ENCODE measurements around the gene NRP1. TPM values are rescaled to one million over a fixed set of nuclear protein-coding genes. Genes with fewer than 3 reads are reported as not detected.

NRP1 gene
- polyA plus RNA-seq, 3 donors: 1.1 to 1.7 (median 1.3) TPM

- no peaks in the 10 kb centered on the region for H3K36me3 Mint-ChIP-seq
- no peak overlapping the region for H3K27ac Mint-ChIP-seq
- no peaks in the 10 kb centered on the region for H3K36me3 ChIP-seq (replicated peaks in 1 of 2; ENCODE audit: control insufficient read depth in 1 of 2, insufficient read depth in 2 of 2, low read length in 2 of 2)
- H3K27me3 ChIP-seq (ENCODE audit: control insufficient read depth in 2 of 2, insufficient read depth in 2 of 2, low read length in 2 of 2): peaks cover 0 to 2% of the 10 kb centered on the region in 2 donors
- peaks cover 2 to 14% (median 10%) of the 10 kb centered on the region in 3 donors for H3K27me3 Mint-ChIP-seq (ENCODE audit: low read depth in 3 of 3)
- H3K4me1 Mint-ChIP-seq: no peaks in the 10 kb centered on the region
- no peaks in the 10 kb centered on the region for H3K79me2 ChIP-seq (ENCODE audit: insufficient read depth, low read length)
- no peak overlapping the region for H3K4me2 ChIP-seq (replicated peaks; ENCODE audit: extremely low read depth, low read length, poor library complexity, severe bottlenecking)
- TF ChIP-seq CTCF (IDR thresholded peaks at IDR 0.05): no peak
- no CpG with 5 or more reads among the region's 4 CpGs for WGBS (ENCODE audit: insufficient coverage)
- H3K9ac ChIP-seq (ENCODE audit: insufficient read depth, low read length, poor library complexity, severe bottlenecking): no peak overlapping the region
- peaks cover 0 to 3% (median 0%) of the 10 kb centered on the region in 7 donors for H3K9me3 Mint-ChIP-seq
- intact Hi-C loops (cut with micrococcal nuclease): no loop called here
- no peaks in the 10 kb centered on the region for H3K9me3 ChIP-seq (replicated peaks in 1 of 2; ENCODE audit: control insufficient read depth in 1 of 2, insufficient read depth in 1 of 2, low read length in 2 of 2)
- no peak overlapping the region for H3K4me3 ChIP-seq (replicated peaks in 1 of 3; ENCODE audit: low read depth in 2 of 3, low read length in 3 of 3)
- no peak for DNase-seq
- no peak overlapping the region for H3K4me3 Mint-ChIP-seq
- H4K20me1 ChIP-seq (ENCODE audit: insufficient read depth, low read length): no peaks in the 10 kb centered on the region
- no peak overlapping the region for H2AFZ ChIP-seq (ENCODE audit: insufficient read depth, low read depth, low read length, poor library complexity, severe bottlenecking)
- no peak overlapping the region for H3K27ac ChIP-seq (ENCODE audit: low read depth in 1 of 2, low read length in 2 of 2)
- H3K4me1 ChIP-seq (ENCODE audit: control insufficient read depth in 1 of 2, insufficient read depth in 2 of 2, low read length in 2 of 2): no peaks in the 10 kb centered on the region
These were observed 71.0 kb downstream of the NRP1 start for GRCh38 chr10:33263453-33263852.

GRCh38 chr10:33262871-33263270 is 71.6 kb downstream of the NRP1 start:
- no peak for DNase-seq
- Histone ChIP-seq H3K4me3 (replicated peaks in 1 of 3; ENCODE audit: low read depth in 2 of 3, low read length in 3 of 3) (no peak overlapping the region), H3K27ac (ENCODE audit: low read depth in 1 of 2, low read length in 2 of 2) (no peak overlapping the region), H4K20me1 (ENCODE audit: insufficient read depth, low read length) (no peaks in the 10 kb centered on the region), H3K9ac (ENCODE audit: insufficient read depth, low read length, poor library complexity, severe bottlenecking) (no peak overlapping the region), H2AFZ (ENCODE audit: insufficient read depth, low read depth, low read length, poor library complexity, severe bottlenecking) (no peak overlapping the region), H3K79me2 (ENCODE audit: insufficient read depth, low read length) (no peaks in the 10 kb centered on the region), H3K4me2 (replicated peaks; ENCODE audit: extremely low read depth, low read length, poor library complexity, severe bottlenecking) (no peak overlapping the region), H3K27me3 (ENCODE audit: control insufficient read depth in 2 of 2, insufficient read depth in 2 of 2, low read length in 2 of 2) (peaks cover 0 to 2% of the 10 kb centered on the region in 2 donors), H3K4me1 (ENCODE audit: control insufficient read depth in 1 of 2, insufficient read depth in 2 of 2, low read length in 2 of 2) (no peaks in the 10 kb centered on the region), H3K36me3 (replicated peaks in 1 of 2; ENCODE audit: control insufficient read depth in 1 of 2, insufficient read depth in 2 of 2, low read length in 2 of 2) (no peaks in the 10 kb centered on the region), H3K9me3 (replicated peaks in 1 of 2; ENCODE audit: control insufficient read depth in 1 of 2, insufficient read depth in 1 of 2, low read length in 2 of 2) (no peaks in the 10 kb centered on the region)
- intact Hi-C loops (cut with micrococcal nuclease): no loop called here
- Mint-ChIP-seq H3K36me3 (no peaks in the 10 kb centered on the region), H3K9me3 (peaks cover 0 to 3% (median 0%) of the 10 kb centered on the region in 7 donors), H3K4me3 (no peak overlapping the region), H3K4me1 (no peaks in the 10 kb centered on the region), H3K27me3 (ENCODE audit: low read depth in 3 of 3) (peaks cover 3 to 14% (median 8%) of the 10 kb centered on the region in 3 donors), H3K27ac (no peak overlapping the region)
- WGBS (ENCODE audit: insufficient coverage): no CpG with 5 or more reads among the region's 3 CpGs
- no peak for TF ChIP-seq CTCF (IDR thresholded peaks at IDR 0.05)
